NB4 (cell line): ENCODE results near the gene BMP7.

Experiments
- CTCF ChIP-seq: IDR thresholded peaks from one replicate; pipeline ENCODE4 v1.5.1; 2012; ENCODE audit warnings: low read depth, low read length
- MAX ChIP-seq: IDR thresholded peaks from 2 replicates; pipeline ENCODE4 v1.6.1; 2011; ENCODE audit warnings: low read depth, low read length
- POLR2A ChIP-seq: IDR thresholded peaks from 2 replicates; pipeline ENCODE4 v1.6.1; 2011; ENCODE audit warnings: mild to moderate bottlenecking; ENCODE audit not compliant: insufficient read length; ENCODE audit errors: extremely low read depth

GRCh38 chr20:57274846-57275245 is 8.4 kb upstream of the BMP7 start:
- TF ChIP-seq CTCF (no peak), POLR2A (no peak), MAX (no peak)
